ENCODE measurements around the gene FOXJ3.

Gene FOXJ3

DNA sequence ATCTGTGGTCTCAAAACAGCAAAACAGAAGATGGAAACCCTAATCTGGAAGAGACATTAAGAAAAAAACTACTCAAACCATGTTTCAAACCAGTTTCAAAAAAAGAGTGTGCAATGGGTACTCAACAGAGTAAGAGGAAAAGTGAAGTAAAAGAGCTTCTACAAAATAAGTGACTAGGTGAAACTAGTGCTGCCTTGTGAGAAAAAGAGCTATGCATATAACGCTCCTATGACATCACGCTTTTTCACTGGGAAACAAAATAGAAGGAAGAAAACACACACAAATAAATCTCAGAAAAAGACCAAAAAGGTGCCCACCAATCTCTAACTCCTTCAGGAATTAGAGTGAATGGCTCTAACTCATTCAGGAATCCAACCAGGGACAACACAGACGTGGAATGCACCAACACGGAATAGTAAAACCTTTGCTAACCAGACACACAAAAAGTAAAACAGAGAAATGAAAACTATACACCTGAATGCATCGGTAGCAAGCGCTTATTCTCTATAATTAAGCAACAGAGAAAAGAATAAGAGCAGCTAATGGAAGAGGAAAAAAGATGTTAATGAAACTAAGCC is 1.3 kb downstream of the FOXJ3 start:
- DNase-seq: no peak

DNA sequence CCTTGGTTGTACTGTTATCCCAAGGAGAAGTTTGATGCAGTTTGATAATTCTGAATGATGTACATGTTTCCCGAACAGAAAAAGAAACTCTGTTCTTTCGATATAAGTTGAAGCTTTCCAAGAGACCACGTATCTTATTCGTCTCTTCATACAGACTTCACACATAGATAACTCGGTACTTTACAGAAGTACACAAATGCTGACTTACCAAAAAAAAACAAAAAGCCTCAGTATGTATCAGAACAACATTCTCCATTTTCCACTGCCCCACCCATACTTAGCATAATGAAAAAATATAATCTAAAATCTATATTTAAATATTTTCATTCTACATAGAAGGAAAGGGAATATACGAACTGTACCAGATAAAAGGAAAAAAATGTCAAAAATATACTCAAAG is 2.2 kb downstream of the FOXJ3 start:
- DNase-seq: no peak

DNA sequence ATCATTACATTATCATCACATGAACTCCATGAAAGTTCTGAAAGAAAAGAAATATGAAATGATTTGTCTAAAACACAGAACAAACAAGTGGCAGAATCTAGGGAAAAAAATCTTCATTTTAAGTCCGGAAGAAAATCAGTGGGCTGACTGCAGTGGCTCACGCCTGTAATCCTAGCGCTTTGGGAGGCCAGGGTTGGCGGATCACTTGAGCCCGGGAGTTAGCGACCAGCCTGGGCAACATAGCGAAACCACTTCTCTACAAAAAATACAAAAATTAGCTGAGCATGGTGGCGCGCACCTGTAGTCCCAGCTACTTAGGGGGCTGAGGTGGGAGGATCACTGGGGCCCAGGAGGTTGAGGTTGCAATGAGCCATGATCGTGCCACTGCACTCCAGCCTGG is 4.8 kb downstream of the FOXJ3 start:
- DNase-seq: no peak

DNA sequence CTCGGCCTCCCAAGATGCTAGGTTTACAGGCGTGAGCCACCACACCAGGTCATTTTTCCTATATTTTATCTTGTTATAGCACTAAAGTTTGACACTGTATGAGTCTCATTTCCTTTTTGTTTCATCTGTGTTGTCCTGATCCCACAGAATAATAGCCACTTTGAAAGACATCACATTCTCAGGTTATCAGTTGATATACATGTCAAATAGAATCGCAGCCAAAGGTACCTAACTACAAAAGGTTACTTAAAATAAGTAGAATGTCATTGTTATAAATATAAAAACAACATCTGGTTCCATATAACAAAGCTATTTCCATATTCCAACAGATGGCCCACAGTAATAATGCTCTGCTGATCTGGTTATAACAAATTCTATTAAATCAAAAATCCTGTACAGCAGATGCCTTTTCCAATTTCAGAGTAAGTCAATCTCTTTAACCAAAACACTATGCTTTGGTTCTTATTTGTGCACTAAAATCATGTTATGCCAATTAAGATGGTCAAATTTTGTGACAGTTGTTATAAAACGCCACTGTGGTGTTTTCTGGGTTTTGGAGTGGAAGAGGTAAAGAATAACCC is 6.0 kb downstream of the FOXJ3 start:
- DNase-seq: no peak

DNA sequence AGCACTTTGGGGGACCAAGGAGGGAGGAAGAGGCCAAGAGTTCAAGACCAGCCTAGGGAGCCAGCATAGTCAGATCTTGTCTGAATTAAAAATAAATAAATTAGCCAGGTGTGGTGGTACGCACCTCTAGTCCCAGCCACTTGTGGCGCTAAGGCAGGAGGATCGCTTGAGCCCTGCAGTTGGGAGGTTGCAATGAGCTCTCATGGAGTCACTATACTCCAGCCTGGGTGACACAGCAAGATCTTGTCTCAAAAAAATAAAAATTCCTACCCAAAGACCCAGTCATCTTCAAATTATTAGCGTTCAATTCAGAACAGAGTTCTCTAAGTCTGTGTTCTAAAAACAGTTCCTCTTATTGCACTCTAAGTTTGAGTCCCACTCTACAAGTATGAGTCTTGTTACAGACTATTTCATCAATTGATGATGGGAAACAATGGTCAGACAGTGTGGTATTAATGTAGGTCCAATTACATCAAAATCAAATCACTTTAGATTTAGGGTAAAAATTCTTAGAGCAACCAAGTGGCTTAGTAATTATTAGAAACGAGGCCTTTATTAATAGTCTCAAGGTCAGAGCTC is 6.9 kb downstream of the FOXJ3 start:
- no peak for DNase-seq

DNA sequence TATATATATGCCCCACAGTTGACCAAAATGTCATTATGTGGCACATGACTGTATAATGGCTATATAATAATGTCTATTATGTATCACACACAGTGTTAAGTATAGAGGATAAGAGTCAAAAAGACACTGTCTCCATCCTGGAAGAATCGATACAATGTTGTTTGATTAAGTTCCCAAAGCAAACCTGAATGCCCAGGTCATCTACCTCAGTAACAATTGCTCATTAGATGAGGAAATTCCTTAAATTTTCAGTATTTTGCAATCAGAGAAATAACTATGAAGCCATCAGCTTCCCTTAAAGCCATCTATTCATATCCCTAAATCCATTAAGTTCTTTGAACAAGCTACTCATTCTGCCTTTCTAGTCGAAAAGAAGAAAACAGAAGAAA is 10.0 kb downstream of the FOXJ3 start:
- DNase-seq: no peak

DNA sequence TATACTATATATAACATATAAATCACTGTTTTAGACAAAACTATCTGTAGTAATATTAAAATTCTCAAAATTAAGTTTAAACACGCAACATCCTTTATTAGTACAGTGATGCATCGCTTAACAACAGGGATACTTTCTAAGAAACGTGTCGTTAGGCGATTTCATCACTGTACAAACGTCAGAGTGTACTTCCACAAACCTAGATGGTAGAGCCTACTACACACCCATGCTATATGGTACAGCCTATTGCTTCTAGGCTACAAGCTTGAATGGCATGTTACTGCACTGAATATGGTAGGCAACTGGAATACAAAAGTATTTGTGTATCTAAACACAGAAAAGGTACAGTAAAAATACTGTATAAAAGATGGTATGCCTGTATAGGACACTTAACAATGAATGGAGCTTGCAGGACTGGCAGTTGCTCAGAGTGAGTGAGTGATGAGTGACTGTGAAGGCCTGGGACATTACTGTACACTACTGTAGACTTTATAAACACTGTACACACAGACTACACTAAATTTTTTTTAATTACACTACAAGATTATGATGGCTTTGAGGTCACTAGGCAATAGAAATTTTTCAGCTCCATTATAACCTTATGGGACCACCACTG is 10.5 kb downstream of the FOXJ3 start:
- no peak for DNase-seq

DNA sequence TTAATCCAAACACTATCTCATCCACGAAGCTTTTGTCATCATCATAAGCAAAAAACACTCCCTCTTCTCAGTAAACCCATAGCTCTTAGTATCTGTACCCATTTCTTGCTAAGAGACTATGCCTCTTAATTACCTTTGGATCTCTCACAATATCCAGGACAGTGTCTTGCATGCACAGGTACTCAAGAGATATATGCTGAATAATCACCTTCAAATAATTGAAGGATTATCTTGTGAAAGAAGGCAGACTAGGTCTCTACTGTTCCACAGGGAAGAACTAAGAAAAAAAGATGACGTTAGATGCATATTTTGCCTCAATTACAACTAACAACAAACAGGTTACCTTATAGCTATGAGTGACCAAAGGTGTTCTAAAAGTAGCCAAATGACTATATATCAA is 11.5 kb downstream of the FOXJ3 start:
- no peak for DNase-seq

DNA sequence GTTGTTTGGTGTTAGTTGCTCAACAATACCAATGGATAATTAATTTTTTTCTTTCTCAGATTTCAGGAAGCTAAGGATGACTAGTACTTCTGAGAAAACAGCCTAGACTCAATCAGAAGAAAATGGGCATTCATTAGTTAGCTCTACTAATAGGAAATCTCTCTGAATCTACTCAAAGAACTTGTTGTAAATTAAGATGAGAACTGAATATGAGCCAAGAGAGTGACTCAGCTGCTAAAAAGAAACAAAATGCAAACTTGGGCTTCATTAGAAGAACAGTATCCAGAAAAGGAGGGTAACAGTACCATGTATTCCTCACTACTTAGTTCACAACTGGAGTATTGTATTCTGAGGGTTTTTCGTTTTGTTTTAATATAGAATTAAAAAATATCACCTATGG is 12.5 kb downstream of the FOXJ3 start:
- no peak for DNase-seq

DNA sequence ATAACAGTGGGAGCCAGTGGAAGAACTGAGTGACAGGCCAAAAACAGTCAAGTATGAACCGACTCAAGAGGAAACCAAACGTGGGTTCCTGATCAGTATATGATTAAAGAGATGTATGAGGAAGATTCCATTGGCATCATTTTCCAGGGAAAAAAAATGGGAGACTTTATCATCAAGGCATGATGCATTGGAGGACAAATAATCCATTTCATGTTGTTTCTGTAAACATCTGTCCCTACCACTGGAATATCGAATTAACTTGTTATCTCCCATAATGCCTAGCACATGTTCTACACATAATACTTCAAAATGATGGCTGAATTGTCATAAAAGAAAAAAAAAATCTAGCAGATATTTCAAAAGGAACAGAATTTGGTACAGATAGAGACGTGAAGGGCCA is 13.3 kb downstream of the FOXJ3 start:
- no peak for DNase-seq

DNA sequence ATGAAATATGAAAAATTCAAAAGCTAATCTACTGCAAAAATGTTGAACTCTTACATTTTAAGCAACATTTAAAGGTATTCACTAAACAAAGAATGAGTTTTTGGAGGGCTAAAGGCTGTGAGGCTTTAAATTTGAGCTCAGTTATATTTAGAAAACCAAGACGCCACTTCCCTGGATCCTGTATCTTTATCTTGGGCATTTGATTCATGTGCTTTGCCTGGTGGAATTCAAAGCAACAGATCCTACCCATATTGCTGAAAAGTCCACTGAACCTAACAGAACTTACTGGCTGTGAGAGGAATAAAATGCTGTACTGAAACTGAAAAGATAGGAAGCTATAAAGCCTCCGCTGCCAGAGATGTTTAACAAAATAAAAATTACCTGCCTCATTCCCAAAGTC is 14.3 kb downstream of the FOXJ3 start:
- DNase-seq: no peak

DNA sequence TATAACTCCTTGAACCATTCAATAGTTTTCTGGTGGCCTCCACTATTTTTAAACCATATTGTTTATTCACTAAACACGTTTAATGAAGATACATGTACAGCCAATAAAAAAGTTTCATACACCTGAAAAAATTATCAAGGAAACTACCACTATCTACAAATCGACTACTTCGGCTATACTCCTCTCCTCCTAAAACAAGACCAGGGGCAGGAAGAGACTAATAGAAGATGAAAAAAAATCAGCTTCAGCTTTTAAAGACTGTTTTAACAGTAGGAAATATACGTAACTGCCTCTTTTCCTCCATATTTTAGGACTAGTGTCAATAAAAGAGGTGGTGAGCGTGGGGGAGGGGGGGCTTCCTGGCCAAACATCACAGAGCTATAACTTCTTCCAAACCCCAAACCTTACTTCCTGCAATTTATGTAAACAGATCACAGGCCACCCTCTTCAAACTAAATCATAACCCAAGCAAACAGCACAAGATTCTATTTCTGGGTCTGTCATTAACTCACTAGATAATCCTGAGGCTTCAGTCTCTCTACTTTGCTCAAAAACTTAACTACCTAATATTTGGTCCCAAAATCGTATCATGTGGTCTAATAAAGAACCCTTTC is 15.1 kb downstream of the FOXJ3 start:
- DNase-seq: peak; percentile 74

DNA sequence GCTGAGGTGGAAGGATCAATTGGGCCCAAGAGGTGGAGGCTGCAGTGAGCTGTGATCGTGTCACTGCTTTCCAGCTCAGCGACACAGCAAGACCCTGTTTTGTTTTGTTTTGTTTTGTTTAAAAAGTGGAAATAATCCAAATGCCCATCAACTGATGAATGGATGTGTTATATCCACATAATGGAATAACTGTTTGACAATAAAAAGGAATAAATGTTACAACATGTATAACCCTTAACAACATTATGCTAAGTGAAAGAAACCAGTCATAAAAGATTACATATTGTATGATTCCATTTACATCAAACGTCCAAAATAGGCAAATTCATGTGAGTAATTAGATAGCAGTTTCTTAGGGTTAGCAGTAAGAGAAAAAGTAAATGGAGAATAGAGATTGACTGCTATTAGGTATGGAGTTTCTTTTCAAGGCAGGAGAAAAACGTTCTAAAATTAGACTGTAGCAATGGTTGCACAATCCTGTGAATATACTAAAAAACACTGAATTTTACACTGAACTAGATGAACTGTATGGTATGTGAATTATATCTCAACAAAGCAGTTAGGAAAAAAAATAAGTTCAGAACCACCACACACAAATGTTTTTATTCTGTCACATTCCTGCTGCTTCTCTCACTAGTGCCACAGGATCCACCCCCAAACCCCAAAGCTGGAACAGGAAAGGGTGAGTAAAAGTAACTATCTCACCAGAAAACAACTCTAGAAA is 15.7 kb downstream of the FOXJ3 start:
- peak; percentile 53 for DNase-seq

DNA sequence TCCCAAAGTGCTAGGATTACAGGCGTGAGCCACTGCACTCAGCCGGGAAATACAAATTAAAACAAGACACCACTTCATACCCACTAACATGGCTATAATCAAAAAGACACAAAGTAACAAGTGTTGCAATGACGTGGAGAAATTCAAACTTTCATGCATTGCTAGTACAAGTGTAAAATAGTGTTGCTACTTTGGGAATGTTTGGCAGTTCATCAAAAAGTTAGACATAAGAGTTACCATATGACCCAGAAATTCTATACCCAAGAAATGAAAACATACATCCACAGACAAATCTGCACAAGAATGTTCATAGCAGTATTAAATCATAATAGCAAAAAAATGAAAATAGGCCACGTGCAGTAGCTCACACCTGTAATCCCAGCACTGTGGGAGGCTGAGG is 16.4 kb downstream of the FOXJ3 start:
- no peak for DNase-seq

DNA sequence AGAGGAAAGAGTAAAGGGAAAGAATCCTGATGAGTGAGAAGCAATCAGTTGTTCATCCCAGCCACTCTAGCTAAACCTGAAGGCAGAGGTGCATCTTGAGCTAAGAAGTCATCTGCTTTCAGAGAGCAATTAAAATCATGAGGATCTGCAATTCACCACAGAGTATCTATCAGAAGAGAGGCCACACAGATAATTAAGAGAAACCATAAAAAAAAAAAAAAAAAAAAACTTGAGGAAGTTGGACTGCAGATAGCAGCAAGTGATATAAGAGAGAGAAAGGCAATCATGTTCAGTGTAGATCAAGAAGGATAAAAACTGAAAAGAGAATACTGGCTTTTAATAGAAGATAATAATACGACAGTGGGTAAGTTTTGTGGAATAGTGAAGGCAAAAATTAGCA is 17.7 kb downstream of the FOXJ3 start:
- DNase-seq: no peak

DNA sequence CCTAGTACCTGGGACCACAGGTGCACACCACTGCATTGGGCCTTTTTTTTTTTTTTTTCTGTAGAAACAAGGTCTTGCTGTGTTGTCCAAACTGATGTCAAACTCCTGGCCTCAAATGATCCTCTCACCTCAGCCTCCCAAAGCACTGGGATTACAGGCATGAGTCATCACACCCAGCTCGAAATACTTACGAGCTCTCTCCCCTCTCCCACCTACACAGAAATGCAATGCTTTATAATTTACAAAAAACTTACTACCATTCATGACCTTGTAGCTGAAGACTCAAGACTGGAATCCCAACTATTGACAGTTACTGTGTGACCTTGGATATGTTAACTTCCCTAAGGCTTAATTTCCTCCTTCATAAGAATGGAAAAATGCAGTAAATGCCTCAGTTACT is 18.7 kb downstream of the FOXJ3 start:
- no peak for DNase-seq

DNA sequence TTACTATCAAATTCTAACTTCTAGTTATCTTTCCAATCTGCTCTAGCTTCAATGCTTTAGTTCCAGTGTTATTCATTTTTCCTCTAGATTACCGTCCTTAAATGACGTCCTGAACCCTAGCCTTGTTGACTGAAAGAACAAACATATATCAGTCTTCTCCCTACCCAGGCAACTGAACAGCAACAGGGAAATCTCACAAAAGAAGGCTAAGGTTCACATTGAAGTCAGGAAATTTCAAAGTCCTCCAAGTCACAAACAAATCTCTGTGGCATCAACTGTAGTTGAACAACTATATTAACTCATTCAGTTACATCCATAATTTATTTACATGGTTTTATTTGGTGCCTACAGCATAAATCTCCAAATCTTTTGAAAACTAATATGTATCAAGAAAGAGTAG is 19.5 kb downstream of the FOXJ3 start:
- no peak for DNase-seq

DNA sequence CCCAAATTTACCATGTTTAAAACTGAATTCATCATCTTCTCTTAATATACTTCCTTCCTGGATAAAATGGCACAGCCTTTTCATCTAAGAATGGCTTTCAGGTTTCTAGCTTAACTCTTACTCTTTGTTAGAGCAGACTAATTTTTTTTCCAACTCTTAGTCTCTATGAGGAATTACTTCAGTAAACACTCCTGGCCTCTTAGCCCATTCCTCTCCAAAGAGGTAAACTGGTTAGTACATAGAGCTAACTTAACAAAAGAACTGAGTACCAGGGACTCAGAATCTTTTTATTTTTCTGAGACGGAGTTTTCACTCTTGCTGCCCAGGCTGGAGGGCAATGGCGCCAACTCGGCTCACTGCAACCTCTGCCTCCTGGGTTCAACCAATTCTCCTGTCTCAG is 21.1 kb downstream of the FOXJ3 start:
- DNase-seq: no peak

DNA sequence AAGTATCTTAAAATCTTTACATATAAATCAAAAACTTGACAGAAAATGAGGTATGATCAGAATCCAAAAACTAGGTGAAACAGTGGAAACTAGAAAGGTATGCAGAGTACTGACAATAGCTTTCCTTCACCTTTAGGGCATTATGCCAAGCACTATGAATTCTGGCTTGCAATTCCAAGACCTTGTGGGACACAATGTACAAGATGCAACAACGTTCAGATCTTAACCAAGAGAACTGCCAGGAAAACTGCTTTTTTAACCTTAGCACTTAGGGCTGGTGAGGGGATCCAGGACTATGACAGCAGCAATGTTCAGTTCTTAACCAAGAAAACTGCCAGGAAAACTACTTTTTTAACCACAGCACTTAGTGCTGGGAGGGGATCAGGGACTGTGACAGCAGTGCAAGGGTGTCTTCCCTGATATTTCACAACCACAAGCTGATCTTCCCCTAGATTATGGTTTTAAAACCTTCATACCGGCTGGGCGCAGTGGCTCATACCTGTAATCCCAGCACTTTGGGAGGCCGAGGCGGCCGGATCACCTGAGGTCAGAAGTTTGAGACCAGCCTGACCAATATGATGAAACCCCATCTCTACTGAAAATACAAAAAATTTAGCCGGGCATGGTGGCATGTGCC is 22.3 kb downstream of the FOXJ3 start:
- DNase-seq: no peak

DNA sequence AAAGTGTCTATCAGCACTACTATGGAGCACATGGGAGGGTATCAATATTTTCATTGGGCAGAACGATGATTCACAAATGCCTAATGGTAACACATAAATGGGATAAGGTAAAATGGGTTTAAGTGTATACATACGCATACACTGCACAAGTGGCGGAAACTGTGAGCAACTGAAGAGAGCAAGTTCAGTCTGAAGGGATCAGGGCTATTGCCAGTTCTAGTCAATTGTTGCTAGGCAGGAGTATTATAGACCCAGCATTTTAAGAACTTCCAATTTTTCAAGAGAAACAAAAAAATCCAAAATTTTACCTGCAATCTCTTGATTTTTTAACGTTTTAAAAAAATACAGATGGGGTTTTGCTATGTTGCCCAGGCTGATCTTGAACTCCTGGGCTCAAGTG is 23.1 kb downstream of the FOXJ3 start:
- DNase-seq: no peak

DNA sequence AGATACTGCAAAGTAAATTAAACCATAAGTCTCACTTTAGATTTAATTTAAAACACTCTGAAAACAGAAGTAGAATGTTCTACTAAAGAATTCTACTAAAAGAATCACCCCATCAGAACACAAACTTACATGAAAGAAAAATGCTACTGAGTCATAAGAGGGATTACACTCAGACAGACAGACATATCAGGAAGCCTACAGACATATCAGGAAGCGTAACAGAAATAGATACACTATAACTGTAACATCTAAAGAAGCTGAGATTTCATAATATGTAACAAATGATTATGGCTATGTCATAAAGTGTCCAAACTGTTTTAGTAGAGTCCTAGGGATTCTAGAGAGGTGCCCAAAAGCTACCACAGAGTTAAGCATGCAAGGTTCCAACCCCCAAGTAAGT is 23.9 kb downstream of the FOXJ3 start:
- no peak for DNase-seq

DNA sequence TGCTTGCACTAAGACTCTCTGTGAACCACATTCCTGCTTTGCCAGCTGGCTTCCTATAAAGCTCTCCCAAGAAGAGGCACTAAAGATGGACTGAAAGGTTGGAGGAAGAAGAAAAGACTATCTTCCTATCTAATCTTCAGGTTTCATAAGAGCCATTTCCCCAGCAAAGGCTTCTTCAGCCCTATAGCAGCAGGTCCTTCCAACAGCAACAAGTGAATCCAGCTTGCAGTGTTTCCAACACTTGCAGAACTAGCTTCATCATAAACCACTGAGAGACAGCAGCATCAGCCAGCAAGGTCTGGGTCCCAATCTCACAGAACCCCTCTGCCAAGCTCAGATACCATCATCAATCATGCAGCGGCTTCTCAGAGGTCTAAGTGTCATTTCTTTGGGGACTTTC is 28.1 kb downstream of the FOXJ3 start:
- DNase-seq: no peak

DNA sequence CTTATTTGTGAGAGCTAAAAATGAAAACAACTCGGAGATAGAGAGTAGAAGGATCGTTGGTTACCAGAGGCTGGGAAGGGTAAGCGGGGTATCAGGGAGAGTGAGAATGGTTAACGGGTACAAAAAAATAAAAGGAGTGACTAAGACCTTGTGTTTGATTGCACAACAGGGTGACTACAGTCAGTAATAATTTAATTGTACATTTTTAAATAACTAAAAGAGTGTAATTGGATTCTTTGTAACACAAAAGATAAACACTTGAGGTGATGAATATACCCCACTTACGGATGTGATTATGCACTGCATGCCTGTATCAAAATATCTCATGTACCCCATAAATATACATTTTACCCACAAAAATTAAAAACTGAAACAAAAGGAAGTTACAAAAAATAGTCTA is 29.4 kb downstream of the FOXJ3 start:
- DNase-seq: no peak
